Testis (tissue), 2 donors: Measurements from ENCODE around the gene TENM4.

Experiments used
- CTCF ChIP-seq, 3 experiments: fragments of 450-650 bp in 2 of 3; fragments of 200-600 bp in 1 of 3; sonication (generic) in 1 of 3; IDR thresholded peaks; one replicate each; pipeline ENCODE4 v1.5.1; 2016 to 2019; ENCODE audit warnings: antibody characterized with exemption in 3 of 3, mild to moderate bottlenecking in 2 of 3, moderate library complexity in 1 of 3
- POLR2A ChIP-seq: fragments of 450-650 bp; IDR thresholded peaks from one replicate; pipeline ENCODE4 v1.6.1; 2017; ENCODE audit warnings: antibody characterized with exemption, mild to moderate bottlenecking, moderate library complexity

- TF ChIP-seq CTCF (IDR thresholded peaks at IDR 0.05) (no peak), POLR2A (no peak)
These were observed 391.1 kb downstream of the TENM4 start for GRCh38 chr11:79049741-79050179.
